HL-60 (cell line): ENCODE results near the gene SPSB2.

Source experiments
- DNase-seq, 2 experiments: peaks; one replicate each; pipeline ENCODE4 v3.0.0-alpha.2; 2010 to 2020; ENCODE audit warnings: low read depth in 1 of 2, low spot score in 1 of 2
- H3K27ac ChIP-seq: fragments of 250-450 bp; sonication (Bioruptor Pico); replicated peaks from 2 replicates; pipeline ENCODE4 v1.5.1; 2020; ENCODE audit warnings: mild to moderate bottlenecking, moderate library complexity
- H3K27me3 ChIP-seq: fragments of 250-450 bp; sonication (Bioruptor Pico); 2 replicates; pipeline ENCODE4 v1.5.1; 2021; ENCODE audit warnings: mild to moderate bottlenecking, moderate library complexity; ENCODE audit not compliant: insufficient read depth, poor library complexity, severe bottlenecking
- H3K4me3 ChIP-seq: replicated peaks from 2 replicates; pipeline ENCODE4 v1.5.1; 2011; ENCODE audit warnings: mild to moderate bottlenecking, control low read depth, low read length; ENCODE audit not compliant: insufficient read depth
- GABPA ChIP-seq: IDR thresholded peaks from 2 replicates; pipeline ENCODE4 v1.6.1; 2012; ENCODE audit warnings: low read depth
- POLR2AphosphoS5 ChIP-seq: IDR thresholded peaks from 2 replicates; pipeline ENCODE4 v1.6.1; 2012; ENCODE audit warnings: low read depth
- SPI1 ChIP-seq: IDR thresholded peaks from 2 replicates; pipeline ENCODE4 v1.6.1; 2012; ENCODE audit warnings: low read depth, mild to moderate bottlenecking, borderline replicate concordance
- TF ChIP-seq, protein P1 (sequence below): IDR thresholded peaks from one replicate; pipeline ENCODE4 v1.5.1; 2011; ENCODE audit warnings: low read length, control low read depth, inconsistent platforms; ENCODE audit not compliant: insufficient read depth
- TF ChIP-seq, protein P2 (sequence below): IDR thresholded peaks from 2 replicates; pipeline ENCODE4 v1.6.1; 2012; ENCODE audit warnings: low read depth; ENCODE audit not compliant: insufficient replicate concordance

Gene SPSB2

GRCh38 chr12:6837370-6838060 lies 35.6 kb downstream of the SPSB2 start:
- H3K27ac ChIP-seq, result no peak overlapping the region
- H3K4me3 ChIP-seq, result no peak overlapping the region
- no peak for DNase-seq
- TF ChIP-seq POLR2AphosphoS5, result no peak
- no peaks in the 10 kb centered on the region for H3K27me3 ChIP-seq

DNA sequence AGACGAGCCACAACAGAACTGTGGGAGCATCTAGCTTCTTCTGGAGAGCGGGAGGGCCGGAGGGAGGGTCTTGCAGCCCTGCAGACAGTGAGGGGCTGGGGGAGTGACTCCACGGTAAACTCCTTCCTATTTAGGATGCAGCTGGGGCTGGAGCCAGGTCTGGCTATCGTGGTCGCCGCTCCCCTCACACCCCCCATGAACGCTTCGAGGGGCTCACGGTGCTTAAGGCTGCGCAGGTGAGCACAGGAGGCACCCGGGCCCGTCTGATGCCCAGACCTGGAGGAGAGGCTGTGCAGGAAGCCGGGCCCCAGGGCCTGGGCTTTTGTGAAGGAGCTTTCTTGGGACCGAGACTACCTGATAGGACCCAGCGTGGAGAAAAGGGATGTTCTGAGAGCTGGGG lies 36.3 kb downstream of the SPSB2 start:
- TF ChIP-seq GABPA (no peak), SPI1 (no peak), POLR2AphosphoS5 (no peak)
- TF ChIP-seq, protein P1, sequence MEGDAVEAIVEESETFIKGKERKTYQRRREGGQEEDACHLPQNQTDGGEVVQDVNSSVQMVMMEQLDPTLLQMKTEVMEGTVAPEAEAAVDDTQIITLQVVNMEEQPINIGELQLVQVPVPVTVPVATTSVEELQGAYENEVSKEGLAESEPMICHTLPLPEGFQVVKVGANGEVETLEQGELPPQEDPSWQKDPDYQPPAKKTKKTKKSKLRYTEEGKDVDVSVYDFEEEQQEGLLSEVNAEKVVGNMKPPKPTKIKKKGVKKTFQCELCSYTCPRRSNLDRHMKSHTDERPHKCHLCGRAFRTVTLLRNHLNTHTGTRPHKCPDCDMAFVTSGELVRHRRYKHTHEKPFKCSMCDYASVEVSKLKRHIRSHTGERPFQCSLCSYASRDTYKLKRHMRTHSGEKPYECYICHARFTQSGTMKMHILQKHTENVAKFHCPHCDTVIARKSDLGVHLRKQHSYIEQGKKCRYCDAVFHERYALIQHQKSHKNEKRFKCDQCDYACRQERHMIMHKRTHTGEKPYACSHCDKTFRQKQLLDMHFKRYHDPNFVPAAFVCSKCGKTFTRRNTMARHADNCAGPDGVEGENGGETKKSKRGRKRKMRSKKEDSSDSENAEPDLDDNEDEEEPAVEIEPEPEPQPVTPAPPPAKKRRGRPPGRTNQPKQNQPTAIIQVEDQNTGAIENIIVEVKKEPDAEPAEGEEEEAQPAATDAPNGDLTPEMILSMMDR, result no peak
- TF ChIP-seq, protein P2, sequence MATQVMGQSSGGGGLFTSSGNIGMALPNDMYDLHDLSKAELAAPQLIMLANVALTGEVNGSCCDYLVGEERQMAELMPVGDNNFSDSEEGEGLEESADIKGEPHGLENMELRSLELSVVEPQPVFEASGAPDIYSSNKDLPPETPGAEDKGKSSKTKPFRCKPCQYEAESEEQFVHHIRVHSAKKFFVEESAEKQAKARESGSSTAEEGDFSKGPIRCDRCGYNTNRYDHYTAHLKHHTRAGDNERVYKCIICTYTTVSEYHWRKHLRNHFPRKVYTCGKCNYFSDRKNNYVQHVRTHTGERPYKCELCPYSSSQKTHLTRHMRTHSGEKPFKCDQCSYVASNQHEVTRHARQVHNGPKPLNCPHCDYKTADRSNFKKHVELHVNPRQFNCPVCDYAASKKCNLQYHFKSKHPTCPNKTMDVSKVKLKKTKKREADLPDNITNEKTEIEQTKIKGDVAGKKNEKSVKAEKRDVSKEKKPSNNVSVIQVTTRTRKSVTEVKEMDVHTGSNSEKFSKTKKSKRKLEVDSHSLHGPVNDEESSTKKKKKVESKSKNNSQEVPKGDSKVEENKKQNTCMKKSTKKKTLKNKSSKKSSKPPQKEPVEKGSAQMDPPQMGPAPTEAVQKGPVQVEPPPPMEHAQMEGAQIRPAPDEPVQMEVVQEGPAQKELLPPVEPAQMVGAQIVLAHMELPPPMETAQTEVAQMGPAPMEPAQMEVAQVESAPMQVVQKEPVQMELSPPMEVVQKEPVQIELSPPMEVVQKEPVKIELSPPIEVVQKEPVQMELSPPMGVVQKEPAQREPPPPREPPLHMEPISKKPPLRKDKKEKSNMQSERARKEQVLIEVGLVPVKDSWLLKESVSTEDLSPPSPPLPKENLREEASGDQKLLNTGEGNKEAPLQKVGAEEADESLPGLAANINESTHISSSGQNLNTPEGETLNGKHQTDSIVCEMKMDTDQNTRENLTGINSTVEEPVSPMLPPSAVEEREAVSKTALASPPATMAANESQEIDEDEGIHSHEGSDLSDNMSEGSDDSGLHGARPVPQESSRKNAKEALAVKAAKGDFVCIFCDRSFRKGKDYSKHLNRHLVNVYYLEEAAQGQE, result no peak
- no peak for DNase-seq
- Histone ChIP-seq H3K4me3 (no peak overlapping the region), H3K27ac (no peak overlapping the region), H3K27me3 (no peaks in the 10 kb centered on the region)

DNA sequence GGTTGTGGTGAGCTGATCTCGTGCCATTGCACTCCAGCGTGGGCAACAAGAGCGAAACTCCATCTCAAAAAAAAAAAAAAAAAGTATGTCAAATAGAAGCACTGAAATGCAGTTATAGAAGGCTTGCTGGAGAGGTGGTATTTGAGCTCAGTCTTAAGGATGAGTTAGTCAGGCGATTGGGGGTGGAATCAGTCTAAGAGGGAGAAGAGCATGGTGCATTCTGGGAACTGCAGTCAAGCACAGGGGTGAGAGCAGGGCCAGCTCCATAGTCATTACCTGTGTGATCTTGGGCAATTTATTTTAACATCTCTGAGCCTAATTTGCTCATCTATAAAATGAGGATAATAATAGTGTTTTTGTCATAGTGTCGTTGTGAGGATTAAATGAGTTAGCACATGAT lies 38.2 kb downstream of the SPSB2 start:
- H3K4me3 ChIP-seq, result no peak overlapping the region
- H3K27me3 ChIP-seq, result peaks cover under 1% of the 10 kb centered on the region
- TF ChIP-seq GABPA, result no peak
- TF ChIP-seq, protein P2, result no peak
- TF ChIP-seq SPI1, result no peak
- TF ChIP-seq, protein P1, result no peak
- TF ChIP-seq POLR2AphosphoS5, result no peak
- no peak for DNase-seq
- H3K27ac ChIP-seq, result no peak overlapping the region

GRCh38 chr12:6834254-6834653 lies 38.8 kb downstream of the SPSB2 start:
- DNase-seq, result no peak

More at GRCh38 chr12:6834254-6834653, 38.8 kb downstream of the SPSB2 start:
- TF ChIP-seq, protein P2, result no peak
- TF ChIP-seq POLR2AphosphoS5, result no peak
- Histone ChIP-seq H3K4me3 (no peak overlapping the region), H3K27me3 (peaks cover 7% of the 10 kb centered on the region), H3K27ac (no peak overlapping the region)
